Measurements from ENCODE around the gene APOA4.
A peak's percentile ranks its signal among the peaks of the same experiment; 100 is the strongest.

APOA4 gene

GRCh38 chr11:116775975-116776374 is 47.1 kb downstream of the APOA4 start:
- DNase-seq (ENCODE audit: low spot score): no peak

- no peak for DNase-seq (ENCODE audit: low spot score)
These were observed 48.4 kb downstream of the APOA4 start for GRCh38 chr11:116774661-116775060.

- DNase-seq (ENCODE audit: low spot score): no peak
These were observed 49.7 kb downstream of the APOA4 start for GRCh38 chr11:116773203-116774097.

- DNase-seq (ENCODE audit: low spot score): peak; percentile 91
These were observed 50.5 kb downstream of the APOA4 start, which contains the start of gene BUD13 for GRCh38 chr11:116772443-116773202. Gene BUD13 (minus strand): TSS chr11:116772987. CDS start chr11:116772964, 23 bp downstream.

- DNase-seq (ENCODE audit: low spot score): no peak
These were observed 51.2 kb downstream of the APOA4 start for GRCh38 chr11:116771935-116772334.
